GM15510 (cell line): Measurements from ENCODE around the gene ADNP.

Experiments used
- POLR2A ChIP-seq: IDR thresholded peaks from 3 replicates; pipeline ENCODE4 v1.6.1; 2011; ENCODE audit warnings: borderline replicate concordance; ENCODE audit not compliant: insufficient read length; ENCODE audit errors: extremely low read depth

Gene ADNP

GRCh38 chr20:50953821-50954220 is 22.6 kb upstream of the ADNP start:
- no peak for TF ChIP-seq POLR2A

DNA sequence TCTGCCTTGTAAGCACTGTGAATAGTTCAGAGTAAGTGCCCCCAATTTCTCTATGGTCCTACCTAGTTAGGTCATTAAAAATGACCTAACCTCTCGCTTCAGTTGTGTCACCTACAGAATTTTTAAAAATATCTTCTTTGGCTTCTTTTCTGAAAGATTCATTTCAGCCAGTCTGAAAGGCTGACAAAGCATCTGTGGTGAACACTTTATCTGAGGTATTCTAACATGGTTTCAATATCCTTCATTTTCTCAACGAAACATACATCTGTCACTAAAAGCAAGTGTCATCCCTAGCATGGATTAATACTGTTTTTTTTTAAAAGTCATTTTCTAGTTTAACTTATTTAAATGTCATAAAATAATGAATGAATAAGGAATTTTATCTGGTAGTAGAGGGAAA is 22.0 kb upstream of the ADNP start:
- TF ChIP-seq POLR2A, result no peak

- TF ChIP-seq POLR2A, result no peak
Observed at GRCh38 chr20:50948132-50948785, 17.0 kb upstream of the ADNP start.

GRCh38 chr20:50943069-50943468 is 11.8 kb upstream of the ADNP start:
- no peak for TF ChIP-seq POLR2A

GRCh38 chr20:50933589-50933988 is 2.4 kb upstream of the ADNP start:
- TF ChIP-seq POLR2A, result no peak

DNA sequence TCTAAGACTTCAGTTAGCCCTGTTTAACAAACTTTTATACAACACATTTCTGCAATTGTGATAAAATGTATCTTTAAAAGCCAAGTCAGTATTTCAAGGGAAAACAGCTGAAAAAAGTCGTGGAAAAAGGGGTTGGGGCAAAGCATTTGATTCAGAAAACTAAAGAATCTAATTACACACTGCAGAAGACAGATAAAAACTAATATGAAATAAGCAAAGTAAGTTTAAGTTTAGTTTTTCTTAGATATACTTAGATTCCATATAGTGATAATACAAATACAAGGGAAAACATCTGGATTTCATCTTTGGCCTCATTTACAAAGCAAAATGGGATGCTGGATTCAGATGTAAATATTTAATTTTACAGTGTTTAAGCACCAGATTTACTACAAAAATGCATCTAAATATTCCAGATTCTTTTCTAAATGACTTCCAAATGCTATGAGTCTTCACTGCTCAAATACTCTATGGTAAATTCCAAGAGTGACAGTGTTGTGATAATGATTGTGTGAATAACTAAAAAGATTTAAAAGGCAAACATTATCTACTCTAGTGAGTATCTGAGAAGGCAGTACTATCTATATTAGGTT is 1.5 kb upstream of the ADNP start:
- no peak for TF ChIP-seq POLR2A

GRCh38 chr20:50932016-50932485 is 814 bp upstream of the ADNP start:
- TF ChIP-seq POLR2A, result no peak

DNA sequence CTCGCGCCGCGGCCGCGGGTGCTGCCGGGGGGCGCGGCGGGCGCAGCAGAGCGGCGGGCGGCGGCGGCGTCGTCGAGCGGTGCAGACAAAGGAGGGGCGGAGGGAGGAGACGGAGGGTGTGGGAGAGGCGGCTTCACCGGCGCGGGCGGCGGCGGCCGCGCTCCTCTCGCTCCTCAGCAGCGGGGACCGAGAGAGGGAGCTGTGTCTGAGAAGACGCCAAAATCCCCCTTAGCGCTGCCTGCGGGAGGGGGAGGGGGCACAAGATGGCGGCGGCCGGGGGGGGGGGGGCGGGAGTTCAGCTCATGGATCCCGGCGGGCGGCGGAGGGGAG is 296 bp downstream of the ADNP start:
- no peak for TF ChIP-seq POLR2A

DNA sequence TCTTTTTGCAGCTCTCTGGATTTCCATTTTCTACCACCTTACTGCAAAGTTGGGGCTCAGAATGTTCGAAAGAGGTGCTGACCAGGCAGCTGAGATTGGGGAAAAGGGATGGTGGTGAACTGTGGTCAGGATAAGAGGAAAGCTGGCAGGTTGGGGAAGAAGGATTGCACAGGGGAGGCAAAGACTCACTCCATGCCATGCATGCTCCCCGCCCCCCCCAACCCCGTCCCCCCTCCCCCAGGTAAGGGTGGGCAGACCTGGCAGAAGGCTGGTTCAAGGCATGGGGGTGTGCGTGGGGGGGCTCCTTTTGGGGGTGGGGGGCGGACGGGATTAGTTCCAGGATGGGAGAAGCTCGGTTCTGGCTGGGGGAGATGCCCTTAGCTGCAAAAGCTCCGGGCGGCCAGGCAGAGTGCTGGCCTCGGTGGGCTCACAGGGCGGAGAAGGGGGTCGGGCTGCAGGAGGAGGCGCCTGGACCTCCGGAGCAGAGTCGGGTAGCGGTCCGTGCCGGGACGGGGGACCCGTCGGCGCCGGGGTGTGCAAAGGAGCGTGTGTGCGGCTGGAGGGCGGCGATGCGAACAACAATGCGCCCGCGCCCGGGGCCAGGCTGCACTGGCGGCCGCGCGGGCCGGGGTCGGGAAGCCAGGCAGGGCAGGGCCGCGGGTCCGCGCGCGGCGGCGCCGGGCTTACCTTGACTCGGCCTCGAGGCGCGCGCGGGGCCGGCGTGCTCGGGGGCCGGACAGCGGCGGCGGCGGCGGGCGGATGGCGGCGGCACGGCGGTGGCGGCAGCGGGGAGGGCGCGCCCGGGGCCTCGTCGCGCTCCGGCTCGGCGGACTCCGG is 880 bp downstream of the ADNP start:
- TF ChIP-seq POLR2A, result no peak

DNA sequence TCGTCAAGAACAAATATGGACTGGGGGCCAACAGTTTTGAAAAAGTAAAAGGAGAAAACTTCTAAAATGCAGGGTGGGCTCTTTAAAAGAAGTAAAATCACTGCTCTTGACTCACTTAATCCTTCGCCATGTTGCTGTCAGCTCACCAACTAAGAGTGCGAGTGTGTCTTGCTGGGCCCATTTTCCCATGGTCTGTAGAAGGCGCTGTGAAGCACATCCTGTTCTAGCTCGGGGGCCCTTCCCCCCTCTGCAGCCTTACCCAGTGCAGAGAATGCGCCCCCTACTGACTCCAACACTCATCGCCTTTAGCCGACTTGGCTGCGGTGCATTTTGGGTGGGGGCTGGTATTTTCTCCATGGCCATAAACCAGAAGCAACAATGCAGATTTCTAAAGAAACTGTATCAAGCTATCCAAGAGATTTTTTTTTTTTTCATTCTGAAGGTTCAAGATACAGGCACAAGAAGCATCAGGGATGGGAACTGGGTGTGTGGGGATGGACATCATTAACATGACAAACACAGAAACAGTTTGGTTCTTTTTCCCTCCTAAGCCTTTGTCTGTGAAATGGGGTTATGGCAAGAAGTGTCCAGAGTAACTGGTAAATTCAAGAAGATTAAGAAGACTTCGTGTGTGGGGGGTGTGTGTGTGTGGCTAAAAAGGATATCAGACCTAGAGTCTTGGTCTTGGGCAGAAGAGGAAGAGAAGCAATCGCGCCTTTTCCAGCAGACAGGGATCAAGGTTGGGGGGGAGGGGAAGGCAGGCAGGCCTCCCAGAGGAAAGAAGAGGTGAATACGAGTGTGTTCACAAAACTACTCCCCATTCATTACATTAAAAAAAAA is 1.7 kb downstream of the ADNP start:
- no peak for TF ChIP-seq POLR2A

GRCh38 chr20:50928469-50928868 is 2.8 kb downstream of the ADNP start:
- no peak for TF ChIP-seq POLR2A

- TF ChIP-seq POLR2A, result no peak
Observed at GRCh38 chr20:50926530-50926929, 4.7 kb downstream of the ADNP start.

- no peak for TF ChIP-seq POLR2A
Observed at GRCh38 chr20:50924261-50924920, 6.8 kb downstream of the ADNP start.

DNA sequence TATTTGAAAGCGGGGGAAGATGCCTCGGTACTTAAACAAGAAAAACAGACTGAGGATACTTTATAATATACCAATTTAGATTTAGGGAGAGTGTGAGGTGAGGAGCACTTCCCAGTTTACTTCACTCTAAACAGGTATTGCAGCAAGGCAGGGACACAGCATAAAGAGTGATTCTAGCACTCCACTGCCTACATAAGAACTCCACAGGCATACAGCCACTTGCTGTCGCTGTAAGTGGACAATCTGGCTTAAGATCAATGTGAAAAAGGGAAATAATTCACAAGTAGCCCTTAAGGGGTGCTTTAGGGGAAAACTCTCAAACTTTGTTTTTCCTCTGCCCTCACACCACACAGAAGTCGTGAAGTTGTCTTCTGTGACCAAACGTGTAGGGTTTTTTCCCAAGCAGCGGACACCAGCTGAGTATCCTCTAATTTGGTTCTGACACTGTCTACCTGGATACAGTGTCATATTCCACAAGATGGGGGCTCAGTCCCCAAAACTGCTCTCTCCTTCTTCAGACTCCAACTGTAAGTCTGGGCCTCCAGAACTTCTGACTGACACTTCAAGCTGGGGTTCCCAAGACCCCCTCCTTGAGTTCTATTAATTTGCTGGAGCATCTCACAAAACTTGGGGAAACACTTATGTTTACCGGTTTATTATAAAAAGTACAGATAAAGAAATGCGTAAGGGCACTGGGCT is 9.3 kb downstream of the ADNP start:
- no peak for TF ChIP-seq POLR2A

- no peak for TF ChIP-seq POLR2A
Observed at GRCh38 chr20:50920997-50921396, 10.2 kb downstream of the ADNP start.

DNA sequence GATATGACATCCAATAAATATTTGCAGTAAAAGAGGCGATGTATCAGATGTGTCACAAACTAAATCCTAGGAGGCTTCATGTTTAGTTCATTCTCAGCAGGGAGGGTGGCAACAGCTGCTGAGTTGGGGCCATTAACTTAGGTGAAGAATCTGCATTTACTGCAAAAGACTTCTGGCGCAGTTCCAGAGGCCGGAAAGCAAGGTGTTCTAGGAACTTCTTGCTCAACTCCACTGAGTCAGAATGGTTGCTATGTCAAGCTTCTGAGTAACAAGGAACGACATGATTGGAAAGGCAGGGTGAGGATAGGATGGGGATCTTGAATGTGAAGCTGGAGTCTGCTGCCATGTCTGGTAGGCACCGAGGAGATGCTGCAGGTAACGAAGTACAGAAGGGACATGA is 11.7 kb downstream of the ADNP start:
- TF ChIP-seq POLR2A, result no peak
